PC-9 (cell line): ENCODE data around the gene UPK2. TPM values are rescaled to one million over a fixed set of nuclear protein-coding genes. Genes with fewer than 3 reads are reported as not detected.
A peak's percentile ranks its signal among the peaks of the same experiment; 100 is the strongest.

Source experiments
- BruUV-seq: library from RNA; stranded (reverse); fragments of 400-500 nt; replicated peaks from 2 replicates; lab custom pipeline; 2021; lab: Mats Ljungman, UMichigan
- CTCF ChIA-PET: fragments of 300-600 bp; sonication (Branson Sonifier 250); formaldehyde crosslinking; loops from one replicate; lab custom pipeline; 2022; ENCODE audit warnings: antibody characterized with exemption; lab: Charles Lee
- POLR2A ChIA-PET: fragments of 300-600 bp; sonication (Branson Sonifier 250); formaldehyde crosslinking; loops from one replicate; lab custom pipeline; 2022; ENCODE audit warnings: antibody characterized with exemption; ENCODE audit not compliant: unreplicated experiment; lab: Charles Lee
- DNase-seq, 2 experiments: peaks; one replicate each; pipeline versions ENCODE4 v3.0.0 to v3.0.0-alpha.2; 2015 to 2022; ENCODE audit warnings: mixed read lengths in 1 of 2
- H2AFZ ChIP-seq: fragments of 200-600 bp; sonication (generic); 2 replicates; pipeline ENCODE4 v1.8.1; 2017; ENCODE audit warnings: antibody characterized with exemption
- H3F3A ChIP-seq: fragments of 200-600 bp; sonication (generic); 2 replicates; pipeline ENCODE4 v1.8.1; 2017; ENCODE audit warnings: antibody characterized with exemption, mild to moderate bottlenecking, low read depth; ENCODE audit not compliant: insufficient read depth
- H3K27ac ChIP-seq: fragments of 200-600 bp; sonication (generic); 2 replicates; pipeline ENCODE4 v1.6.1; 2016; ENCODE audit warnings: mixed run types
- H3K27me3 ChIP-seq: fragments of 200-600 bp; sonication (generic); 2 replicates; pipeline ENCODE4 v1.6.1; 2016; ENCODE audit warnings: low read depth, mixed run types; ENCODE audit not compliant: insufficient read depth
- H3K36me3 ChIP-seq: fragments of 200-600 bp; sonication (generic); 2 replicates; pipeline ENCODE4 v1.6.1; 2016; ENCODE audit warnings: low read depth, mixed run types
- H3K4me1 ChIP-seq: fragments of 200-600 bp; sonication (generic); replicated peaks from 2 replicates; pipeline ENCODE4 v1.6.1; 2016; ENCODE audit warnings: mixed run types; ENCODE audit not compliant: insufficient read depth
- H3K4me2 ChIP-seq: fragments of 200-600 bp; sonication (generic); 2 replicates; pipeline ENCODE4 v1.6.1; 2017; ENCODE audit warnings: mixed run types
- H3K4me3 ChIP-seq: fragments of 200-600 bp; sonication (generic); 2 replicates; pipeline ENCODE4 v1.6.1; 2016; ENCODE audit warnings: mixed run types
- H3K79me2 ChIP-seq: fragments of 200-600 bp; sonication (generic); 2 replicates; pipeline ENCODE4 v1.6.1; 2017; ENCODE audit warnings: low read depth, mixed run types
- H3K9me2 ChIP-seq: fragments of 200-600 bp; sonication (generic); 2 replicates; pipeline ENCODE4 v1.8.1; 2017; ENCODE audit warnings: mild to moderate bottlenecking; ENCODE audit not compliant: insufficient read depth
- H3K9me3 ChIP-seq: fragments of 200-600 bp; sonication (generic); 2 replicates; pipeline ENCODE4 v1.8.1; 2016; ENCODE audit warnings: low read depth; ENCODE audit not compliant: insufficient read depth
- H4K20me1 ChIP-seq: fragments of 200-600 bp; sonication (generic); 2 replicates; pipeline ENCODE4 v1.8.1; 2017; ENCODE audit not compliant: insufficient read depth
- EZH2 ChIP-seq: fragments of 200-600 bp; sonication (generic); IDR thresholded peaks from 2 replicates; pipeline ENCODE4 v1.8.0; 2017; ENCODE audit warnings: antibody characterized with exemption, low read depth
- intact Hi-C: fragments of 100-400 bp; cut with micrococcal nuclease; formaldehyde crosslinking; loops from one replicate; pipeline ENCODE4 v1.10.0; 2022; ENCODE audit not compliant: unreplicated experiment
- total RNA-seq: library from RNA; stranded (reverse); gene quantifications from 2 replicates; pipeline ENCODE4 v1.2.3, GENCODE V29; 2021
- TF ChIP-seq, protein P1 (sequence below): fragments of 200-600 bp; sonication (generic); conservative IDR thresholded peaks from 2 replicates; pipeline ENCODE4 v1.6.1; 2017; ENCODE audit warnings: mixed run types, antibody characterized with exemption, mild to moderate bottlenecking, moderate library complexity

The UPK2 gene
- total RNA-seq, 1 experiment from 2014 or later: 17.1 TPM

DNA sequence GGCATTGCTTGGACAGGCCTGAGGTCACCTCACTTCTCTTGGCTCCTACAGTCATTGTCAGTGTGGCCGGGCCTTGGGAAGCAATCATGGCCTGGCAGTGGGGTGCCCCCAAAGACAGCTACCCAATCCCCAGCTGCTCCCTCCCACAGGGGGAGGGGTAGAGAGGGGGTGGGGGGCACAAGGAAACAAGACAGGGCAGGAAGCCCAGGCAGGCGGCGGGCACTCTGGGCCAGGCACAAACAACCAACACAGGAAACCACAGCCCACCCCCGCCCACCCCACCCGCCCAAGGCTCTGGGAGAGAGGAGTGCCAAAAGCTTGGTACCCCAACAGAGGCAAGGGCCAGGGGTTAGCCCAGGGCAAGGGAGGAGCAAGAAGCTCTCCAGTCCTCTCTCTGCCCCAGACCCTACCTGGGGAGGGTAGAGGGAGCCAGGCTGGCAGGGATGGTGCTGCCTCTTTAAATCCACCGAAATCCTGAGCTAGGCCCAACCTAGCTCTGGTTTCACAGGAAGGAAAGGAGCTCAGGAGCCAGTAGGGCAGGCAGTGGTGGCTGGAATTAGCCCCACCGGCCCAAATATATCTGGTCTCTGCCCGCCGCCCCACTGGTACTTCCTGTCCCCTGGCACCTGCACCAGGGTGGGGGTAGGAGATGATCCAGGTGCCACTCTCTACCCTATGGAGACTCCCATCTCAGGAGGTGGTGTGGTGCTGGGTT lies 42.5 kb upstream of the UPK2 start:
- Histone ChIP-seq H3K27ac (peak overlapping the region; percentile 96), H3F3A (peaks cover 81% of the 10 kb centered on the region), H3K4me3 (peak overlapping the region; percentile 50), H3K36me3 (no peaks in the 10 kb centered on the region), H2AFZ (no peak overlapping the region), H3K27me3 (no peaks in the 10 kb centered on the region), H3K9me2 (no peaks in the 10 kb centered on the region), H3K9me3 (no peaks in the 10 kb centered on the region), H3K4me2 (peak overlapping the region; percentile 98), H3K4me1 (peaks cover 89% of the 10 kb centered on the region), H3K79me2 (peaks cover 82% of the 10 kb centered on the region), H4K20me1 (peaks cover 4% of the 10 kb centered on the region; the same call in 1 of the 2 replicates)
- POLR2A ChIA-PET: interaction anchor here (0.5 to 0.7 kb wide), 9 partner anchors 11 to 902 kb away, joined by 3 to 36 read pairs (median 6); partner anchors contain the start of genes BCL9L and DPAGT1
- CTCF ChIA-PET: interaction anchor here (0.6 to 1.8 kb wide), 2 partner anchors 15 to 205 kb away, joined by 5 to 7 read pairs; no protein-coding TSS in a partner anchor
- TF ChIP-seq, protein P1, sequence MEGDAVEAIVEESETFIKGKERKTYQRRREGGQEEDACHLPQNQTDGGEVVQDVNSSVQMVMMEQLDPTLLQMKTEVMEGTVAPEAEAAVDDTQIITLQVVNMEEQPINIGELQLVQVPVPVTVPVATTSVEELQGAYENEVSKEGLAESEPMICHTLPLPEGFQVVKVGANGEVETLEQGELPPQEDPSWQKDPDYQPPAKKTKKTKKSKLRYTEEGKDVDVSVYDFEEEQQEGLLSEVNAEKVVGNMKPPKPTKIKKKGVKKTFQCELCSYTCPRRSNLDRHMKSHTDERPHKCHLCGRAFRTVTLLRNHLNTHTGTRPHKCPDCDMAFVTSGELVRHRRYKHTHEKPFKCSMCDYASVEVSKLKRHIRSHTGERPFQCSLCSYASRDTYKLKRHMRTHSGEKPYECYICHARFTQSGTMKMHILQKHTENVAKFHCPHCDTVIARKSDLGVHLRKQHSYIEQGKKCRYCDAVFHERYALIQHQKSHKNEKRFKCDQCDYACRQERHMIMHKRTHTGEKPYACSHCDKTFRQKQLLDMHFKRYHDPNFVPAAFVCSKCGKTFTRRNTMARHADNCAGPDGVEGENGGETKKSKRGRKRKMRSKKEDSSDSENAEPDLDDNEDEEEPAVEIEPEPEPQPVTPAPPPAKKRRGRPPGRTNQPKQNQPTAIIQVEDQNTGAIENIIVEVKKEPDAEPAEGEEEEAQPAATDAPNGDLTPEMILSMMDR: no peak
- no peak for TF ChIP-seq EZH2
- BruUV-seq: no TSS peak
- intact Hi-C loops: loop anchor here (5.0 kb wide), 1 partner anchor 404 kb away; the partner anchor contains the start of gene MCAM
- DNase-seq: peak in 1 of 2 experiments; percentile 60

DNA sequence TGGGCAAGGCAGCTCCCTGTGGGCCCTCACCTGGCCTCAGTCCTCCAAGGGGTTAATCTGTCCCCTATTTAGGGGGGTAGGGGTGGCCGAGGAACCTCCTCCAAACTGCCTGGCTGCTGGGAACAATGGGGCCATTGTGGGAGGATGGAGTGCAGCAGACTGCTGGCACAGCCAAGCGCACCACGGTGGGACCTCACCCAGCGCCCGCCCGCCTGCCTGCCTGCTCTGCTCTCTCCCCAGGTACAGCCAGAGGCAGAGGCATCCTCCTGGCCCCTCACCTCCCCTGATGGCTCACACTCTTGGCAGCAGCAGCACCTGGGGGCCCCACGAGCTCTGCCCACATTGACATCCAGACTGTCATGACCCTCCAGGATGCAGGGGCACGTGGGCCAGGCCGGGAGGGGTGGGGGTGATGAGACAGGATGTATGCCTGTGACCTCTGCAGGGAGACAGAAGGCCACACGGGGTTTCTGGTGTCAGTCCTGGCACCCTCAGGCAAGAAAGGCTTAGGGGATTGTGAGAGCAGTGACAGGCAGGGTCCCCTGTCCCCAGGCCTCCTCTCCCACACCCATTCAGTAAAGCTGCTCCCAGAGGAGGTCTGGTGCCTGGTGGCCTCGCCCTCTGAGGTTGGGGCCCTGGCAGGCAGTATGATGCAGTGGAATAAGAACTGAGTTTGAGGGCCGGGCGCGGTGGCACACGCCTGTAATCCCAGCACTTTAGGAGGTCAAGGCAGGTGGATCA lies 41.8 kb upstream of the UPK2 start:
- DNase-seq: peak; percentile 66 to 75
- no peaks in the 10 kb centered on the region for H3K9me2 ChIP-seq
- H3K4me3 ChIP-seq: peak overlapping the region; percentile 50

More for the DNA sequence above, 41.8 kb upstream of the UPK2 start:
- intact Hi-C loops: loop anchor here (5.0 kb wide), 1 partner anchor 403 kb away; the partner anchor contains the start of gene MCAM
- no peak overlapping the region for H2AFZ ChIP-seq
- no peak for TF ChIP-seq EZH2
- TF ChIP-seq, protein P1: no peak
- no peaks in the 10 kb centered on the region for H3K9me3 ChIP-seq
- H4K20me1 ChIP-seq: no peaks in the 10 kb centered on the region
- CTCF ChIA-PET: interaction anchor here (0.6 to 1.8 kb wide), 2 partner anchors 14 kb away, joined by 3 to 7 read pairs; no protein-coding TSS in a partner anchor
- BruUV-seq: no TSS peak
- H3K36me3 ChIP-seq: no peaks in the 10 kb centered on the region
- H3K4me1 ChIP-seq: peaks cover 87% of the 10 kb centered on the region
- POLR2A ChIA-PET: interaction anchor here (0.5 to 0.7 kb wide), 6 partner anchors 10 to 187 kb away, joined by 4 to 10 read pairs (median 6); partner anchors contain the start of genes BCL9L and DPAGT1
- H3K79me2 ChIP-seq: peaks cover 81% of the 10 kb centered on the region
- no peaks in the 10 kb centered on the region for H3K27me3 ChIP-seq
- H3K27ac ChIP-seq: peak overlapping the region; percentile 96
- peak overlapping the region; percentile 98 for H3K4me2 ChIP-seq
- H3F3A ChIP-seq: peaks cover 81% of the 10 kb centered on the region
